Regular cardiac myocyte (primary cell): ENCODE data around the gene RPS2. TPM values are rescaled to one million over a fixed set of nuclear protein-coding genes. Genes with fewer than 3 reads are reported as not detected.

Source experiments
- total RNA-seq: library from RNA; depleted of rRNA; stranded (reverse); fragments of >200 nt; gene quantifications from 2 replicates; pipeline ENCODE4 v1.2.3, GENCODE V29; 2014

The RPS2 gene
- total RNA-seq, result 1,090 and 2,696 TPM in 2 replicates

GRCh38 chr16:1964506-1965395 lies at the start of gene RPS2:
RPS2 (minus strand) TSS chr16:1964826; CDS start chr16:1964625, 201 bp downstream.

GRCh38 chr16:2009791-2010510 lies 45.3 kb upstream of the RPS2 start, which contains the start of gene ZNF598:
ZNF598 (minus strand) TSS chr16:2009821.

GRCh38 chr16:1989209-1990100 lies 24.8 kb upstream of the RPS2 start, which contains the start of gene SYNGR3:
SYNGR3 (plus strand) TSS chr16:1989970; CDS start chr16:1990103, 133 bp downstream.

DNA sequence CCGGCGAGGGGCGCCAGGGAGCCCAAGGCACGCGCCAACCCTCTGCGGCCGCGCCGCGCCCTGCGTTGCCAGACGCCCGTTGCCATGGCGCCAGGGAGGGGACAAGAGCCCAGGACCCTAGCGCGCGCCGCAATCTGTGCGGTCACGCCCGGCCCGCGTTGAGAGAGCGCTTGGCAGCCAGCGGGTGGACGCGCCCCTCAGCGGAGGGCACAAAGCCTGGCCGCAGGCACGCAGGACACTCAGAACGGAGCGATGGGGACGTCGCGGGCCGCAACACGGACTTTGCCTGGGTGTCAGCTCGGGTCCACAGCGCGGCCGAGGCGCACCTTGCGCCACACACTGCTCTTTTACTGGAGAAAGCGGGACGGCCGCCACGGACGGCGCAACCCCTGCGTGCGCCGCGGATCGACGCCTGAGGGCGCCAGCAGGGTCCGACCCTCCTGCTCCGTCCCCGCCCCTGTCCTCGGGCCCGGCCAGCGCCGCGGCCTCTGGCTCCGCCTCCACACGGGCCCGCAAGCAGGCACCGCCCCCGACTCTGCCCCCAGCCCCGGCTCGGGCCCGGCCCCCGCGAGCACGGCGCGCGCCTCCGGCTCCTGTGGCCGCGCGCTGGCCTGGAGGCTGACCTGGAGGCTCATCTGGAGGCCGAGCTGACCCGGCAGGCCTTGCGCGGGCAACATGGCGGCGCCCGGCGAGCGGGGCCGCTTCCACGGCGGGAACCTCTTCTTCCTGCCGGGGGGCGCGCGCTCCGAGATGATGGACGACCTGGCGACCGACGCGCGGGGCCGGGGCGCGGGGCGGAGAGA lies 19.1 kb upstream of the RPS2 start, which contains the start of gene GFER:
TSS of gene GFER (plus strand) at position 650 of the 803 bp plus-strand sequence. CDS start at position 676, 26 bp downstream.

DNA sequence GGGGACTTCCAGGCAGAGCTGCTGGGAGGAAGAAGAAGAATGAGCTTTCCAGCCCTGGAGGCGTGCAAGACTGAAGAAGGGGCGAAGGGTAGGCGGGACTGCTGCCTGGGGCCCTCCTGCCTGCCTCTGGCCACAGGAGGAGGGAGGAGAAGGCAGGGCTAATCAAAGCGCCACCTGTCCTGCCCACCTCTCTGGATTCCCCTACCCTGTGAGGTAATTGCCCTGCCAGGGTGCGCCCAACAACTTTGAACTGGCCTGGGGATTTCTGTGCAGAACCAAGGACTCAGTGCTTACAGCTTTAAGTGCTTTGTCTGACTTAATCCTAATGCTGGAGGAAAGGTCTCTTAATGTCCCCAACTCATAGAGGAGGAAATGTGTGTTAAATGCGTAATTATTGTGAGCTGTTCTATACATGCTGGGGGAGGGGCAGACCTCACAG lies 16.8 kb upstream of the RPS2 start, which contains the start of gene NOXO1:
TSS of gene NOXO1 (minus strand) at position 72 of the 439 bp plus-strand sequence. CDS start 290 bp downstream, outside the sequence.

GRCh38 chr16:1971796-1972489 lies 7.3 kb upstream of the RPS2 start, which contains the start of gene TBL3:
TBL3 (plus strand) TSS chr16:1972053; CDS start chr16:1972165, 112 bp downstream.

GRCh38 chr16:1966460-1966859 lies 1.8 kb upstream of the RPS2 start, which contains the start of gene RNF151:
RNF151 (plus strand) TSS chr16:1966856; CDS start chr16:1966882, 26 bp downstream.

GRCh38 chr16:1959269-1960039 lies 5.2 kb downstream of the RPS2 start, which contains the start of gene NDUFB10:
NDUFB10 (plus strand) TSS chr16:1959538; CDS start chr16:1959625, 87 bp downstream.

DNA sequence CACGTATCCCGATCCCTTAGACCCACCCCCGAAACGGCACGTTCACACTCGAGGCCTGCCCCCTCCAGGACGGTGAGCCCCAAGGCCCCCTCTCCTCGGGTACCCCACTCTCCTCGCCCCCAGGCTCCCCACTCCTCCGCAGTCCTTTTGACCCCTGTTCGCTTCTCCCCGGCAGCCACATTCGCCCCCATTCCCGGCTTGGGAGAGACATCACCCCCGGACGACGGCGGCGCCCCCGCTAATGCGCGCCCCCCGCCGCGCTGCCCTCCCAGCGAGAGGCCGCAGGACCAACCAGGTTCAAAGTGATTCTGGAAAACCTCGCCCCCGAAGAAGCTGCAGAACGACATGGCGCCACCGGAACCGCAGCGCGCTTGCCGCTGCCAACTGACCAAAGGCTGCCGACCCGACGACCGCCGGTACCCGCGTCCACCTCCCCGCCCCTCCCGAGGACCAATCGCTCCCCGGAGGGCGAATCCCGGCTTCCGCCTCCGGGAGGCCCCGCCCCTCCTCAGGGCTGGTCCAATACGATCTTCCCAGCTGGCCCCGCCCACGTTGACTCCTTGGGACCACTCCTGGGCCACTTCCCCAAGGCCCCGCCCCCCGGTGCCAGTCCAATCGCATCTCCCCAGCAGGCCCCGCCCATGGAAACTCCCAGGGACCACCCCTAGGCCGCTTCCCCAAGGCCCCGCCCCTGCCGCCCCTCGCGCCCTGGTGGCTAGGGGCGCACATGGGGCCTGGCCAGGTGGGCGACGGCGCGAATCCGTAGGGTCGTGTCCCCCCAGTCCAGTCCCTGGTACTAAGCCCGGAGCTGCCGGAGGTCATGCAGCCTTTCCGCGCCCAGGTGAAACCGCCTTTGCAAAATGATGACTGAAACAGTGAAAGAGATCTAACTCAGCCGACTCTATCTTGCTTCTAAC lies 21.6 kb downstream of the RPS2 start, which contains the start of gene MSRB1:
TSS of gene MSRB1 (minus strand) at position 390 of the 917 bp plus-strand sequence. CDS start at position 347, 43 bp downstream.

GRCh38 chr16:1918351-1919326 lies 46.0 kb downstream of the RPS2 start, which contains the start of gene HS3ST6:
HS3ST6 (minus strand) TSS chr16:1918415; CDS start chr16:1918323, 92 bp downstream.

Other genes starting within 250 kb of the RPS2 start
- 71.9 and 85.4 TPM in 2 replicates for gene NME3, start 193.3 kb downstream of the RPS2 start, total RNA-seq
- gene EME2, start 192.0 kb downstream of the RPS2 start, total RNA-seq, result 7.7 and 9.6 TPM in 2 replicates
- gene MRPS34, start 191.7 kb downstream of the RPS2 start, total RNA-seq, result 45.1 and 90.1 TPM in 2 replicates
- 21.5 and 37.5 TPM in 2 replicates for gene SPSB3, start 182.3 kb downstream of the RPS2 start, total RNA-seq
- gene NUBP2, start 181.9 kb downstream of the RPS2 start, total RNA-seq, result 52.7 and 84.4 TPM in 2 replicates
- not detected in 2 replicates for gene IGFALS, start 171.1 kb downstream of the RPS2 start, total RNA-seq
- gene HAGH, start 138.0 kb downstream of the RPS2 start, total RNA-seq, result 70.5 and 79.0 TPM in 2 replicates
- 62.6 and 71.5 TPM in 2 replicates for gene FAHD1, start 137.6 kb downstream of the RPS2 start, total RNA-seq
- gene MEIOB, start 92.7 kb downstream of the RPS2 start, total RNA-seq, result 0.28 TPM in 1 of 2 replicates, not detected in the other
- not detected in 2 replicates for gene HS3ST6, start 46.4 kb downstream of the RPS2 start, total RNA-seq
- 3.1 and 11.5 TPM in 2 replicates for gene MSRB1, start 21.6 kb downstream of the RPS2 start, total RNA-seq
- gene RPL3L, start 10.1 kb downstream of the RPS2 start, total RNA-seq, result under 0.01 TPM in 1 of 2 replicates, not detected in the other
- 84.0 and 160 TPM in 2 replicates for gene NDUFB10, start 5.3 kb downstream of the RPS2 start, total RNA-seq
- not detected in 2 replicates for gene RNF151, start 2.0 kb upstream of the RPS2 start, total RNA-seq
- 27.1 and 56.0 TPM in 2 replicates for gene TBL3, start 7.2 kb upstream of the RPS2 start, total RNA-seq
- under 0.01 TPM in 1 of 2 replicates, not detected in the other for gene NOXO1, start 16.6 kb upstream of the RPS2 start, total RNA-seq
- gene GFER, start 19.4 kb upstream of the RPS2 start, total RNA-seq, result 9.0 and 10.2 TPM in 2 replicates
- gene SYNGR3, start 25.1 kb upstream of the RPS2 start, total RNA-seq, result 2.3 and 2.8 TPM in 2 replicates
- gene ZNF598, start 45.0 kb upstream of the RPS2 start, total RNA-seq, result 8.5 and 21.1 TPM in 2 replicates
- gene NPW, start 55.0 kb upstream of the RPS2 start, total RNA-seq, result 0.28 and 0.58 TPM in 2 replicates
- 20.6 and 41.8 TPM in 2 replicates for gene NHERF2, start 62.1 kb upstream of the RPS2 start, total RNA-seq
- gene NTHL1, start 83.0 kb upstream of the RPS2 start, total RNA-seq, result 20.6 and 28.9 TPM in 2 replicates
- 35.9 and 45.7 TPM in 2 replicates for gene TSC2, start 83.2 kb upstream of the RPS2 start, total RNA-seq
- gene PKD1, start 171.1 kb upstream of the RPS2 start, total RNA-seq, result 96.4 and 129 TPM in 2 replicates
- gene RAB26, start 183.8 kb upstream of the RPS2 start, total RNA-seq, result 0.56 and 0.58 TPM in 2 replicates
- gene TRAF7, start 191.0 kb upstream of the RPS2 start, total RNA-seq, result 33.8 and 44.3 TPM in 2 replicates
- 0.19 and 0.56 TPM in 2 replicates for gene CASKIN1, start 231.8 kb upstream of the RPS2 start, total RNA-seq
- 20.3 and 34.1 TPM in 2 replicates for gene MLST8, start 240.6 kb upstream of the RPS2 start, total RNA-seq
- gene BRICD5, start 246.0 kb upstream of the RPS2 start, total RNA-seq, result 0.77 and 1.7 TPM in 2 replicates